ENCODE measurements around the gene C10orf90.

GRCh38 chr10:126702181-126702580 lies 31.7 kb upstream of the C10orf90 start:
- TF ChIP-seq CTCF (conservative IDR thresholded peaks at IDR 0.05; ENCODE audit: low read depth, low read length) (no peak), EZH2phosphoT487 (IDR thresholded peaks at IDR 0.05; ENCODE audit: borderline replicate concordance, low read length) (no peak), EZH2 (IDR thresholded peaks at IDR 0.05; ENCODE audit: low read length, unreplicated experiment) (no peak)
